ENCODE results near the gene BCL3.

The BCL3 gene

DNA sequence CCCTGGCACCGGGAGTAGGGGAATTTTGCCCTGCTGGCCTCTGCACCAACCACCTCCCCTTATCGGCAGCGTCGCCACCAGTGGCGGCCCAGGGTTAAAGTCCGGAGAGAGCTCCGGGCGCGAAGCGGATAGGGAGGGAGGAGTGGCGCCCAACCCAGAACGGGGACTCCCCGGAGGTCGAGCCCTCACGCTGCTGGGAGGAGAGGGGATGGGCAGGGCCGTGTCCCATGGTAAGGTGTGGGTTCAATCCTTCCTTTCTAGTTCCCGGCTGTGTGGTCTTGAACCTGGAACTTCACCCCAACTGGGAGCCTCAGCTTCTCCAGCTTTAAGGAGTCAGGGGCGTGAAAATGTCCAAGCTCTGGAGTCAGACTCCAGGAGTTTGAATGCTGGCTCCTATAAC lies 23.3 kb upstream of the BCL3 start:
- TF ChIP-seq JUND (IDR thresholded peaks at IDR 0.05; ENCODE audit: low read depth), result no peak
- no peak for DNase-seq (ENCODE audit: low read depth in 1 of 2, low spot score in 1 of 2)
- in situ Hi-C loops (cut with HindIII; ENCODE audit: low pct_unique_long_range_greater_than_20kb, low sequenced_read_pairs), result no loop called here

DNA sequence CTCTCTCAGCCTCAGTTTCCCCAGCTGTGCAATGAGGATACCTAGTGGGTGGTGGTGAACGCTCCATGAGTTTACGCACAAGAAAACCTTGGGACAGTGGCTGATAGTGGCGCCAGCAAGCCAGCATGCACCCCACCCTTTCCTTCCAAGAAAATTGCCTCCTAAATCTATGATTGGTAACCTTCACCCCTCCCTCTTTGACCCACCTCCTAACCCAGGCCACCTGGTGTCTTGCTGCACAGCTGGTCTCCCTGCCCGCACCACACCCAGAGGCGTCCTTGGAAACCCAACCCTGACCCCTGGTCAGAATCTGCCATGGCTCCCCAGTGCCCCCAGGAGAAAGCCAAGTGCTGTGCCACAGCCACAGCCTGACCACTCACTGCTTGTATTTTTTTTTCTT lies 22.8 kb upstream of the BCL3 start:
- no peak for DNase-seq (ENCODE audit: low read depth in 1 of 2, low spot score in 1 of 2)
- TF ChIP-seq JUND (IDR thresholded peaks at IDR 0.05; ENCODE audit: low read depth), result no peak
- in situ Hi-C loops (cut with HindIII; ENCODE audit: low pct_unique_long_range_greater_than_20kb, low sequenced_read_pairs), result no loop called here

GRCh38 chr19:44726465-44726864 lies 22.0 kb upstream of the BCL3 start:
- no peak for TF ChIP-seq JUND (IDR thresholded peaks at IDR 0.05; ENCODE audit: low read depth)
- no peak for DNase-seq (ENCODE audit: low read depth in 1 of 2, low spot score in 1 of 2)
- in situ Hi-C loops (cut with HindIII; ENCODE audit: low pct_unique_long_range_greater_than_20kb, low sequenced_read_pairs), result no loop called here

- DNase-seq (ENCODE audit: low read depth in 1 of 2, low spot score in 1 of 2), result no peak
- in situ Hi-C loops (cut with HindIII; ENCODE audit: low pct_unique_long_range_greater_than_20kb, low sequenced_read_pairs), result no loop called here
- TF ChIP-seq JUND (IDR thresholded peaks at IDR 0.05; ENCODE audit: low read depth), result no peak
These were observed 20.3 kb upstream of the BCL3 start for GRCh38 chr19:44728178-44728577.

DNA sequence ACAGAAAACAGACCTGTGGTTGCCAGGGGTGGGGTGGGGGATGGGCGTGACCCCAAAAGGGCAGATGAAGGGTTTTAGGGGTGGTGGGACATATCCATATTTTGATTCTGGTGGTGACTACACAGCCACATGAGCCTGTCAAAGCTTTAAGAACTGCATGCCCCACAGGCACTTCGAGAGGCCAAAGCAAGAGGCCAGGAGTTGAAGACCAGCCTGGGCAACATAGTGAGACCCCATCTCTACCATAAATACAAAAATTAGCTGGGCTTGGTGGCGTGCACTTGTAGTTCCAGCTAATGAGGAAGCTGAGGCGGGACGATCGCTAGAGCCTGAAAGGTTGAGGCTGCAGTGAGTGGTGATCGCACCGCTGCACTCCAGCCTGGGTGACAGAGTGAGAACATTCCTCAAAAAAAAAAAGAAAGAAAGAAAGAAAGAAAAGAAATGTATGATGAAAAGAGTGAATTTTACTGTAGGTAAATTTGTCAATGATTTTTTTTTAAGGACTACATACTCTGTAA lies 18.9 kb upstream of the BCL3 start:
- no peak for DNase-seq (ENCODE audit: low read depth in 1 of 2, low spot score in 1 of 2)
- in situ Hi-C loops (cut with HindIII; ENCODE audit: low pct_unique_long_range_greater_than_20kb, low sequenced_read_pairs), result no loop called here
- TF ChIP-seq JUND (IDR thresholded peaks at IDR 0.05; ENCODE audit: low read depth), result no peak

DNA sequence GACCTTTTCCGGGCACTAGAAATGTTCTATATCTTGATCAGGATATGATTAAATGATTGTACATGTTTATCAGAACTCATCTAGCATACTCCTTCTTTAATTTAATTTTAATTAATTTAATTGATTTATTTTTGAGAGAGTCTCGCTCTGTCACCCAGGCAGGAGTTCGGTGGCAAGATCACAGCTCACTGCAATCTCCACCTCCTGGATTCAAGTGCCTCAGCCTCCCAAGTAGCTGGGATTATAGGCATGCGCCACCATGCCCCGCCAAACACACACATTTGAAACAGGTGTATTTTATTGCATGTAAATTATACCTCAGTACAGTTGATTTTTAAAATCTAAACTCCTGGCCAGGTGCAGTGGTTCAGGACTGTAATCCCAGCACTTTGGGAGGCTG lies 17.4 kb upstream of the BCL3 start:
- TF ChIP-seq JUND (IDR thresholded peaks at IDR 0.05; ENCODE audit: low read depth), result no peak
- DNase-seq (ENCODE audit: low read depth in 1 of 2, low spot score in 1 of 2), result no peak
- in situ Hi-C loops (cut with HindIII; ENCODE audit: low pct_unique_long_range_greater_than_20kb, low sequenced_read_pairs), result no loop called here

DNA sequence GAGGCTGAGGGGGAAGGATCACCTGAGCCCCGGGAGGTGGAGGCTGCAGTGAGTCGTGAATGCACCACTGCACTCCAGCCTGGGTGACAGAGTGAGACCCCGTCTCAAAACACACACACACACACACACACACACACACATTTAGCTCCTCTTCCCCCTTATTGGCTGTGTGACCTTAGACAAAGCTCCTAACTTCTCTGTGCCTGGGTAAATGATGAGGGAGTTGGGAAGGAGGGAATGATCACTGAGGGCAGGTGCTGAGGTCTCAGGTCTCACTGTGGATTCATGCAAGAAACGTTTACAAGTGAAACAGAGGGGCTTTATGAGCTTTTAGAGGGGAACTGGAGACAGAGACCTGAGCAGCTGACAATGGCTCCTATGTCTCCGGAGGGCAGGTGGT lies 16.9 kb upstream of the BCL3 start:
- in situ Hi-C loops (cut with HindIII; ENCODE audit: low pct_unique_long_range_greater_than_20kb, low sequenced_read_pairs), result no loop called here
- DNase-seq (ENCODE audit: low read depth in 1 of 2, low spot score in 1 of 2), result no peak
- TF ChIP-seq JUND (IDR thresholded peaks at IDR 0.05; ENCODE audit: low read depth), result no peak

GRCh38 chr19:44732235-44733014 lies 16.1 kb upstream of the BCL3 start:
- TF ChIP-seq JUND (IDR thresholded peaks at IDR 0.05; ENCODE audit: low read depth), result no peak
- in situ Hi-C loops (cut with HindIII; ENCODE audit: low pct_unique_long_range_greater_than_20kb, low sequenced_read_pairs), result no loop called here
- no peak for DNase-seq (ENCODE audit: low read depth in 1 of 2, low spot score in 1 of 2)

DNA sequence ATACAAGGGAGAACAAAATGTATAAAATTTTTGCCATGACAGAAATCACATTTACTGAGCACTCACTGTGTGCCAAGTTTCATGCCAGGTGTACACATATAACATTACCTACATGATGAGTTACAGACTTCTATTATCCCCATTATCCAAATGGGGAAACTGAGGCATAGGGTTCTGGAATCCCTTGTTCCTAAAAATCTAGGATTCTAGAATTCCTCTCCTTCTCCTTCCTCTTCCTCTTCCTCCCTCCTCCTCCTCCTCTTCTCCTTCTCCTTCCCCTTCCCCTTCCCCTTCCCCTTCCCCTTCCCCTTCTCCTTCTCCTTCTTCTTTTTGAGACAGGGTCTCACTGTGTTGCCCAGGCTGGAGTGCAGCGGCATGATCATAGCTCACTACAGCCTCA lies 14.2 kb upstream of the BCL3 start:
- no peak for DNase-seq (ENCODE audit: low read depth in 1 of 2, low spot score in 1 of 2)
- TF ChIP-seq JUND (IDR thresholded peaks at IDR 0.05; ENCODE audit: low read depth), result no peak
- in situ Hi-C loops (cut with HindIII; ENCODE audit: low pct_unique_long_range_greater_than_20kb, low sequenced_read_pairs), result no loop called here

- in situ Hi-C loops (cut with HindIII; ENCODE audit: low pct_unique_long_range_greater_than_20kb, low sequenced_read_pairs), result no loop called here
- no peak for TF ChIP-seq JUND (IDR thresholded peaks at IDR 0.05; ENCODE audit: low read depth)
- no peak for DNase-seq (ENCODE audit: low read depth in 1 of 2, low spot score in 1 of 2)
These were observed 13.5 kb upstream of the BCL3 start for GRCh38 chr19:44735011-44735410.

GRCh38 chr19:44737238-44738071 lies 11.1 kb upstream of the BCL3 start:
- no peak for DNase-seq (ENCODE audit: low read depth in 1 of 2, low spot score in 1 of 2)
- in situ Hi-C loops (cut with HindIII; ENCODE audit: low pct_unique_long_range_greater_than_20kb, low sequenced_read_pairs), result no loop called here
- TF ChIP-seq JUND (IDR thresholded peaks at IDR 0.05; ENCODE audit: low read depth), result no peak

GRCh38 chr19:44738136-44738535 lies 10.4 kb upstream of the BCL3 start:
- in situ Hi-C loops (cut with HindIII; ENCODE audit: low pct_unique_long_range_greater_than_20kb, low sequenced_read_pairs), result no loop called here
- no peak for DNase-seq (ENCODE audit: low read depth in 1 of 2, low spot score in 1 of 2)
- no peak for TF ChIP-seq JUND (IDR thresholded peaks at IDR 0.05; ENCODE audit: low read depth)

All from T47D (cell line).